Measurements from ENCODE around the gene WDR62. TPM values are rescaled to one million over a fixed set of nuclear protein-coding genes. Genes with fewer than 3 reads are reported as not detected.

Gene WDR62
- total RNA-seq, 4 donors from 2014 or later = 0.42 to 2.1 (median 1.4) TPM

GRCh38 chr19:36139120-36139472 is 84.4 kb downstream of the WDR62 start:
- H3K4me1 ChIP-seq = peaks cover 5 to 37% (median 10%) of the 10 kb centered on the region in 4 donors
- H3K36me3 ChIP-seq = peaks cover 0 to 25% (median 9%) of the 10 kb centered on the region in 3 donors
- H3K27me3 ChIP-seq = no peaks in the 10 kb centered on the region
- DNase-seq (ENCODE audit: low spot score in 2 of 2) = no peak
- peak overlapping the region; percentile 80 to 94 (median 86) for H3K4me3 ChIP-seq
- no peaks in the 10 kb centered on the region for H3K9me3 ChIP-seq
- H3K27ac ChIP-seq = peak overlapping the region; percentile 83 to 100 (median 98)
- no peak for TF ChIP-seq CTCF (IDR thresholded peaks at IDR 0.05)
- no peak for TF ChIP-seq EP300 (IDR thresholded peaks at IDR 0.05)
- TF ChIP-seq POLR2A (IDR thresholded peaks at IDR 0.05) = no peak
- 48 to 49% methylated on average over 7 of the region's 7 CpGs for WGBS, 2 donors

GRCh38 chr19:36139473-36140303 is 85.0 kb downstream of the WDR62 start, which contains the start of gene CAPNS1:
CAPNS1 (plus strand) TSS chr19:36140066; CDS start chr19:36141012, 946 bp downstream.
- WGBS, 2 donors = 0 to 1% methylated on average over 13 to 54 of the region's 75 CpGs
- DNase-seq (ENCODE audit: low spot score in 2 of 2) = peak; percentile 87 to 92
- peak within 1 kb of the TSS; percentile 80 to 94 (median 86) for H3K4me3 ChIP-seq
- H3K4me1 ChIP-seq = peaks cover 5 to 37% (median 10%) of the 10 kb centered on the region in 4 donors
- H3K9me3 ChIP-seq = no peaks in the 10 kb centered on the region
- peak within 1 kb of the TSS; percentile 83 to 100 (median 98) for H3K27ac ChIP-seq
- no peaks in the 10 kb centered on the region for H3K27me3 ChIP-seq
- peaks cover 0 to 31% (median 10%) of the 10 kb centered on the region in 3 donors for H3K36me3 ChIP-seq
- TF ChIP-seq POLR2A (IDR thresholded peaks at IDR 0.05) (peak; percentile 91 to 95), CTCF (IDR thresholded peaks at IDR 0.05) (peak in 2 of 5 experiments; percentile 24 to 52), EP300 (IDR thresholded peaks at IDR 0.05) (peak; percentile 86 to 95)

GRCh38 chr19:36140304-36141038 is 85.8 kb downstream of the WDR62 start:
- H3K4me1 ChIP-seq = peaks cover 5 to 37% (median 10%) of the 10 kb centered on the region in 4 donors

GRCh38 chr19:36141039-36141927 is 86.6 kb downstream of the WDR62 start:
- peak in 1 of 2 donors; percentile 31 for TF ChIP-seq EP300 (IDR thresholded peaks at IDR 0.05)
- TF ChIP-seq CTCF (IDR thresholded peaks at IDR 0.05) = no peak
- TF ChIP-seq POLR2A (IDR thresholded peaks at IDR 0.05) = peak; percentile 12 to 63
- H3K9me3 ChIP-seq = no peaks in the 10 kb centered on the region
- peak; percentile 73 to 95 for DNase-seq (ENCODE audit: low spot score in 2 of 2)
- WGBS, 2 donors = 24% methylated on average over 34 to 35 of the region's 42 CpGs
- peak overlapping the region; percentile 83 to 100 (median 98) for H3K27ac ChIP-seq
- H3K4me1 ChIP-seq = peaks cover 5 to 35% (median 10%) of the 10 kb centered on the region in 4 donors
- H3K36me3 ChIP-seq = peaks cover 4 to 47% (median 16%) of the 10 kb centered on the region in 3 donors
- no peaks in the 10 kb centered on the region for H3K27me3 ChIP-seq
- peak overlapping the region; percentile 80 to 94 (median 86) for H3K4me3 ChIP-seq

More at GRCh38 chr19:36140304-36141038, 85.8 kb downstream of the WDR62 start:
- Histone ChIP-seq H3K27ac (peak overlapping the region; percentile 83 to 100 (median 98)), H3K9me3 (no peaks in the 10 kb centered on the region), H3K36me3 (peaks cover 2 to 39% (median 10%) of the 10 kb centered on the region in 3 donors), H3K27me3 (no peaks in the 10 kb centered on the region), H3K4me3 (peak overlapping the region; percentile 80 to 94 (median 86))
- TF ChIP-seq CTCF (IDR thresholded peaks at IDR 0.05) (no peak), POLR2A (IDR thresholded peaks at IDR 0.05) (no peak), EP300 (IDR thresholded peaks at IDR 0.05) (no peak)
- peak in 1 of 2 donors; percentile 23 for DNase-seq (ENCODE audit: low spot score in 2 of 2)
- 0% methylated on average over 24 to 29 of the region's 31 CpGs for WGBS, 2 donors

All from tibial nerve (tissue), 4 donors.